Loucy (cell line): Measurements from ENCODE around the gene MYH7B.

Source experiments
- H2AFZ ChIP-seq: fragments of 200-600 bp; sonication (generic); 2 replicates; pipeline ENCODE4 v1.6.0; 2016; ENCODE audit warnings: antibody characterized with exemption, mild to moderate bottlenecking, low read length, moderate library complexity
- H3F3A ChIP-seq: fragments of 200-600 bp; 2 replicates; pipeline ENCODE4 v1.6.0; 2016; ENCODE audit warnings: antibody characterized with exemption, low read depth, mild to moderate bottlenecking
- H3K27me3 ChIP-seq: fragments of 200-600 bp; sonication (generic); 2 replicates; pipeline ENCODE4 v1.6.1; 2014; ENCODE audit warnings: low read length, mild to moderate bottlenecking; ENCODE audit not compliant: insufficient read depth, poor library complexity, severe bottlenecking
- H3K36me3 ChIP-seq: fragments of 200-600 bp; sonication (generic); 2 replicates; pipeline ENCODE4 v1.6.1; 2016; ENCODE audit warnings: low read length; ENCODE audit not compliant: insufficient read depth
- H3K4me1 ChIP-seq: fragments of 200-600 bp; sonication (generic); 2 replicates; pipeline ENCODE4 v1.5.1; 2014; ENCODE audit warnings: low read length, mild to moderate bottlenecking; ENCODE audit not compliant: insufficient read depth, poor library complexity, severe bottlenecking
- H3K4me2 ChIP-seq: fragments of 200-600 bp; sonication (generic); 2 replicates; pipeline ENCODE4 v1.6.0; 2014; ENCODE audit warnings: antibody characterized with exemption, low read length, low read depth, mild to moderate bottlenecking; ENCODE audit not compliant: poor library complexity, severe bottlenecking
- H3K4me3 ChIP-seq: fragments of 200-600 bp; sonication (generic); 2 replicates; pipeline ENCODE4 v1.5.1; 2014; ENCODE audit warnings: low read length, mild to moderate bottlenecking, mixed read lengths; ENCODE audit not compliant: poor library complexity, severe bottlenecking
- H3K79me2 ChIP-seq: fragments of 200-600 bp; sonication (generic); 2 replicates; pipeline ENCODE4 v1.6.1; 2014; ENCODE audit warnings: low read length; ENCODE audit not compliant: insufficient read depth
- H3K9ac ChIP-seq: fragments of 200-600 bp; sonication (generic); 2 replicates; pipeline ENCODE4 v1.6.0; 2014; ENCODE audit warnings: mild to moderate bottlenecking, low read depth, low read length, moderate library complexity; ENCODE audit not compliant: poor library complexity, severe bottlenecking
- H3K9me2 ChIP-seq: fragments of 200-600 bp; sonication (generic); replicated peaks from 2 replicates; pipeline ENCODE4 v1.6.1; 2016; ENCODE audit warnings: low read depth, low read length, mixed read lengths
- H3K9me3 ChIP-seq: fragments of 200-600 bp; sonication (generic); 2 replicates; pipeline ENCODE4 v1.6.1; 2014; ENCODE audit warnings: mild to moderate bottlenecking, antibody characterized with exemption, low read length, low read depth; ENCODE audit not compliant: insufficient read depth
- H4K20me1 ChIP-seq: fragments of 200-600 bp; sonication (generic); 2 replicates; pipeline ENCODE4 v1.6.0; 2014; ENCODE audit warnings: antibody characterized with exemption, low read length, mild to moderate bottlenecking; ENCODE audit not compliant: insufficient read depth, poor library complexity, severe bottlenecking
- EZH2phosphoT487 ChIP-seq: fragments of 200-600 bp; IDR thresholded peaks from 2 replicates; pipeline ENCODE4 v1.6.1; 2018; ENCODE audit warnings: antibody characterized with exemption, mild to moderate bottlenecking, moderate library complexity, borderline replicate concordance
- TF ChIP-seq, protein P1 (sequence below): fragments of 200-600 bp; sonication (generic); conservative IDR thresholded peaks from 2 replicates; pipeline ENCODE4 v1.5.1; 2014; ENCODE audit warnings: mild to moderate bottlenecking, antibody characterized with exemption, low read length

The MYH7B gene

DNA sequence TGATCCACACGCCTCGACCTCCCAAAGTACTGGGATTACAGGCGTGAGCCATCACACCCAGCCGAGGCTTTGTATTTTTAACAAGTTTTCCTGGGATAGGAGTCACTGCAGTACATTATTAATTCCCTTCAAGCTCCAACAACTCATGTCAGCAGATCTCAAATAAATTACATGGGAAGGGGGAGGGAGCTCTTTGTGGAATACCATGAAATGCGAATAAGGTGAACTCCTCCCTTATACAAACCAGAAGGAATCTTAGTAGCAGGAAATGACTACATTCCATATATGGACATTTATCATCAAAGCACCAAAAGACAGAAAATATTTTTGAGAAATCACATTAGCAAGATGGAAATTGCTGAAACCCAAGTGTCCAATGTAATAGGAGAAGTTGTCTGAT lies 3.0 kb upstream of the MYH7B start:
- no peaks in the 10 kb centered on the region for H3K9me2 ChIP-seq
- no peak overlapping the region for H3K4me2 ChIP-seq
- H3K4me3 ChIP-seq = no peak overlapping the region
- H2AFZ ChIP-seq = no peak overlapping the region
- no peaks in the 10 kb centered on the region for H3F3A ChIP-seq
- H3K36me3 ChIP-seq = no peaks in the 10 kb centered on the region
- TF ChIP-seq EZH2phosphoT487 = no peak
- TF ChIP-seq, protein P1, sequence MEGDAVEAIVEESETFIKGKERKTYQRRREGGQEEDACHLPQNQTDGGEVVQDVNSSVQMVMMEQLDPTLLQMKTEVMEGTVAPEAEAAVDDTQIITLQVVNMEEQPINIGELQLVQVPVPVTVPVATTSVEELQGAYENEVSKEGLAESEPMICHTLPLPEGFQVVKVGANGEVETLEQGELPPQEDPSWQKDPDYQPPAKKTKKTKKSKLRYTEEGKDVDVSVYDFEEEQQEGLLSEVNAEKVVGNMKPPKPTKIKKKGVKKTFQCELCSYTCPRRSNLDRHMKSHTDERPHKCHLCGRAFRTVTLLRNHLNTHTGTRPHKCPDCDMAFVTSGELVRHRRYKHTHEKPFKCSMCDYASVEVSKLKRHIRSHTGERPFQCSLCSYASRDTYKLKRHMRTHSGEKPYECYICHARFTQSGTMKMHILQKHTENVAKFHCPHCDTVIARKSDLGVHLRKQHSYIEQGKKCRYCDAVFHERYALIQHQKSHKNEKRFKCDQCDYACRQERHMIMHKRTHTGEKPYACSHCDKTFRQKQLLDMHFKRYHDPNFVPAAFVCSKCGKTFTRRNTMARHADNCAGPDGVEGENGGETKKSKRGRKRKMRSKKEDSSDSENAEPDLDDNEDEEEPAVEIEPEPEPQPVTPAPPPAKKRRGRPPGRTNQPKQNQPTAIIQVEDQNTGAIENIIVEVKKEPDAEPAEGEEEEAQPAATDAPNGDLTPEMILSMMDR = no peak
- H4K20me1 ChIP-seq = no peaks in the 10 kb centered on the region
- H3K79me2 ChIP-seq = peaks cover 9% of the 10 kb centered on the region
- no peaks in the 10 kb centered on the region for H3K9me3 ChIP-seq
- peaks cover 12% of the 10 kb centered on the region for H3K4me1 ChIP-seq
- no peak overlapping the region for H3K9ac ChIP-seq
- H3K27me3 ChIP-seq = no peaks in the 10 kb centered on the region

DNA sequence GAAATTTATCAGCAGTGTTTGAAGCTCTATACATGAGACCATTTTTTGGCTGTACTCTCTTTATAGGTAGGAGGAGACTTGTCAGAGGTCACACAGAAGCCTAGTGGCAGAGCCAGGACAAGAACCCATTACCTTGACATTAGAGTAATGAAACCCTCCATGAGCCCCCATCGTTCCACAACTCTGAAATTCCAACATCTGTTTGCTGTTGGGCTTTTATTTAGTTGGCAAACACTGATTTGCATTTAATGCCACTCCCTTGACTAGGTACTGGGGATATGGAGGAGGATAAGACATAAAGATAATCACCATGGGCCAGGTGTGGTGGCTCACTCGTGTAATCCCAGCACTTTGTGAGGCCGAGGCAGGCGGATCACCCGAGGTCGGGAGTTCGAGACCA lies 1.7 kb upstream of the MYH7B start:
- H3K9ac ChIP-seq = no peak overlapping the region
- H3K4me2 ChIP-seq = peak overlapping the region; percentile 97
- H3K9me3 ChIP-seq = no peaks in the 10 kb centered on the region
- peaks cover 12% of the 10 kb centered on the region for H3K4me1 ChIP-seq
- H3K27me3 ChIP-seq = no peaks in the 10 kb centered on the region
- H4K20me1 ChIP-seq = no peaks in the 10 kb centered on the region
- no peaks in the 10 kb centered on the region for H3F3A ChIP-seq
- H3K4me3 ChIP-seq = no peak overlapping the region
- no peak overlapping the region for H2AFZ ChIP-seq
- no peaks in the 10 kb centered on the region for H3K36me3 ChIP-seq
- no peaks in the 10 kb centered on the region for H3K9me2 ChIP-seq
- no peak for TF ChIP-seq EZH2phosphoT487
- TF ChIP-seq, protein P1 = no peak
- peaks cover 9% of the 10 kb centered on the region for H3K79me2 ChIP-seq

DNA sequence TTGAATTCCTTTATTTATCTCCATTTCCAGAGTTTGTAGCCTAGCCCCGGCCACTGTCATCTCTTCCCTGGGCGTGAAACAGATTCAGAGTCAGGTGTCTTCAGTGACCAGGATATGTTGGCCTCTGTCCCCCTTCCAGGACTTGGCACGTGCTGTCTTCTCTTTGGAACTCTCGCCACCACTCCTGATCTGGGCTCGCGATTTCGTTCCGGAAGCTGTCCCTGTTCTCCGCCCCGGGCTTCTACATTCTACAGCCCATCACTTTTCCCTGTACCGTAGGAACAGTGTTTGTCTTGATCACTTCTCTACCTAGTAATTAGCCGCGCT lies 801 bp upstream of the MYH7B start:
- no peak for TF ChIP-seq EZH2phosphoT487
- TF ChIP-seq, protein P1 = no peak
- Histone ChIP-seq H3K27me3 (no peaks in the 10 kb centered on the region), H3F3A (no peaks in the 10 kb centered on the region), H4K20me1 (no peaks in the 10 kb centered on the region), H3K36me3 (no peaks in the 10 kb centered on the region), H3K79me2 (peaks cover 9% of the 10 kb centered on the region), H3K9me3 (no peaks in the 10 kb centered on the region), H2AFZ (peak overlapping the region; percentile 95), H3K4me2 (peak overlapping the region; percentile 97), H3K4me1 (peaks cover 12% of the 10 kb centered on the region), H3K9me2 (no peaks in the 10 kb centered on the region), H3K4me3 (peak overlapping the region; percentile 80), H3K9ac (peak overlapping the region; percentile 91)
